GM18499 (cell line): ENCODE data around the gene CENPC.

Experiments
- ATAC-seq: cut with Tn5 transposase; IDR thresholded peaks from one replicate; pipeline ENCODE4 v1.9.1; 2021; ENCODE audit warnings: moderate number of reproducible peaks; ENCODE audit not compliant: insufficient read depth, unreplicated experiment

Gene CENPC

GRCh38 chr4:67545199-67546003 is at the start of gene CENPC:
TSS of gene CENPC (minus strand) at chr4:67545503. CDS start at chr4:67545355, 148 bp downstream.
- peak; percentile 90 for ATAC-seq

- no peak for ATAC-seq
Observed at GRCh38 chr4:67593741-67594175, 48.5 kb upstream of the CENPC start.

- no peak for ATAC-seq
Observed at GRCh38 chr4:67587156-67587555, 41.9 kb upstream of the CENPC start.

GRCh38 chr4:67584496-67584895 is 39.2 kb upstream of the CENPC start:
- no peak for ATAC-seq

- ATAC-seq, result no peak
Observed at GRCh38 chr4:67581913-67582312, 36.6 kb upstream of the CENPC start.

GRCh38 chr4:67581208-67581857 is 36.0 kb upstream of the CENPC start:
- ATAC-seq, result peak; percentile 44

GRCh38 chr4:67580577-67580976 is 35.3 kb upstream of the CENPC start:
- peak; percentile 33 for ATAC-seq

GRCh38 chr4:67576538-67576937 is 31.2 kb upstream of the CENPC start:
- ATAC-seq, result peak; percentile 23

- no peak for ATAC-seq
Observed at GRCh38 chr4:67576059-67576466, 30.8 kb upstream of the CENPC start.

- ATAC-seq, result peak; percentile 95
Observed at GRCh38 chr4:67575232-67576058, 30.1 kb upstream of the CENPC start.

- no peak for ATAC-seq
Observed at GRCh38 chr4:67573193-67573592, 27.9 kb upstream of the CENPC start.

- ATAC-seq, result no peak
Observed at GRCh38 chr4:67571975-67572374, 26.7 kb upstream of the CENPC start.

GRCh38 chr4:67570537-67570936 is 25.2 kb upstream of the CENPC start:
- ATAC-seq, result no peak

- no peak for ATAC-seq
Observed at GRCh38 chr4:67568820-67569219, 23.5 kb upstream of the CENPC start.

- no peak for ATAC-seq
Observed at GRCh38 chr4:67566335-67566734, 21.0 kb upstream of the CENPC start.

GRCh38 chr4:67565284-67565683 is 20.0 kb upstream of the CENPC start:
- ATAC-seq, result no peak

- no peak for ATAC-seq
Observed at GRCh38 chr4:67558493-67558892, 13.2 kb upstream of the CENPC start, which contains the start of gene STAP1. TSS of gene STAP1 (plus strand) at chr4:67558727. CDS start at chr4:67558810, 83 bp downstream.

GRCh38 chr4:67556436-67556835 is 11.1 kb upstream of the CENPC start:
- no peak for ATAC-seq

GRCh38 chr4:67555447-67555846 is 10.1 kb upstream of the CENPC start:
- ATAC-seq, result no peak

- no peak for ATAC-seq
Observed at GRCh38 chr4:67554096-67554495, 8.8 kb upstream of the CENPC start.
